GM23338 (cell line): ENCODE results near the gene PRR23A. TPM values are rescaled to one million over a fixed set of nuclear protein-coding genes. Genes with fewer than 3 reads are reported as not detected.

Experiments used
- ATAC-seq: fragments of 200-7000 bp; cut with Tn5 transposase; 3 replicates; pipeline ENCODE4 v1.9.1; 2020
- DNase-seq: peaks from one replicate; pipeline ENCODE4 v3.0.0-alpha.2; 2015; ENCODE audit warnings: low spot score
- H2AFZ ChIP-seq: fragments of 200-600 bp; sonication (generic); 2 replicates; pipeline ENCODE4 v1.8.0; 2016; ENCODE audit warnings: antibody characterized with exemption, mild to moderate bottlenecking, moderate library complexity
- H3F3A ChIP-seq: fragments of 200-600 bp; sonication (generic); replicated peaks from 2 replicates; pipeline ENCODE4 v1.8.0; 2017; ENCODE audit warnings: antibody characterized with exemption, mixed run types, low read depth
- H3K27ac ChIP-seq: fragments of 200-600 bp; sonication (generic); 2 replicates; pipeline ENCODE4 v1.6.1; 2016; ENCODE audit warnings: low read depth
- H3K27me3 ChIP-seq: fragments of 200-600 bp; sonication (generic); 2 replicates; pipeline ENCODE4 v1.8.0; 2016; ENCODE audit warnings: mild to moderate bottlenecking, mixed run types, moderate library complexity; ENCODE audit not compliant: insufficient read depth
- H3K36me3 ChIP-seq: fragments of 200-600 bp; sonication (generic); 2 replicates; pipeline ENCODE4 v1.8.0; 2016; ENCODE audit warnings: mild to moderate bottlenecking; ENCODE audit not compliant: insufficient read depth
- H3K4me1 ChIP-seq: fragments of 200-600 bp; sonication (generic); 2 replicates; pipeline ENCODE4 v1.8.0; 2016; ENCODE audit warnings: mild to moderate bottlenecking, moderate library complexity; ENCODE audit not compliant: insufficient read depth
- H3K4me2 ChIP-seq: fragments of 200-600 bp; sonication (generic); 2 replicates; pipeline ENCODE4 v1.7.1; 2017; ENCODE audit warnings: mixed run types
- H3K4me3 ChIP-seq: fragments of 200-600 bp; sonication (generic); 2 replicates; pipeline ENCODE4 v1.6.1; 2016; ENCODE audit warnings: mixed run types
- H3K79me2 ChIP-seq: fragments of 200-600 bp; sonication (generic); replicated peaks from 2 replicates; pipeline ENCODE4 v1.8.0; 2017; ENCODE audit warnings: mild to moderate bottlenecking; ENCODE audit not compliant: insufficient read depth
- H3K9me2 ChIP-seq: fragments of 200-600 bp; sonication (generic); 2 replicates; pipeline ENCODE4 v1.8.0; 2017; ENCODE audit not compliant: insufficient read depth
- H4K20me1 ChIP-seq: fragments of 200-600 bp; sonication (generic); replicated peaks from 2 replicates; pipeline ENCODE4 v1.8.0; 2017; ENCODE audit warnings: mild to moderate bottlenecking; ENCODE audit not compliant: insufficient read depth
- H3K27ac Mint-ChIP-seq: 2 replicates; pipeline ENCODE4 v1.8.0; 2020; ENCODE audit warnings: inconsistent platforms, mild to moderate bottlenecking, moderate library complexity, mixed read lengths
- H3K27me3 Mint-ChIP-seq: 3 replicates; pipeline ENCODE4 v1.8.0; 2022; ENCODE audit warnings: low read depth, mild to moderate bottlenecking, moderate library complexity, mixed read lengths, inconsistent platforms; ENCODE audit not compliant: insufficient read depth, poor library complexity
- H3K36me3 Mint-ChIP-seq: 3 replicates; pipeline ENCODE4 v1.8.0; 2021; ENCODE audit warnings: low read depth, mild to moderate bottlenecking, inconsistent platforms, moderate library complexity, mixed read lengths
- H3K4me1 Mint-ChIP-seq: 3 replicates; pipeline ENCODE4 v1.8.0; 2020; ENCODE audit warnings: mild to moderate bottlenecking, inconsistent platforms, mixed read lengths
- H3K4me3 Mint-ChIP-seq: 3 replicates; pipeline ENCODE4 v1.8.0; 2021; ENCODE audit warnings: moderate library complexity, mild to moderate bottlenecking, inconsistent platforms, mixed read lengths
- H3K9me3 Mint-ChIP-seq: 3 replicates; pipeline ENCODE4 v1.8.0; 2020; ENCODE audit warnings: moderate library complexity, mild to moderate bottlenecking, inconsistent platforms, mixed read lengths
- CREB1 ChIP-seq: fragments of 250-450 bp; sonication (Bioruptor Pico); IDR thresholded peaks from 2 replicates; pipeline ENCODE4 v1.5.0; 2020; ENCODE audit warnings: low read depth, mild to moderate bottlenecking, moderate library complexity
- EZH2phosphoT487 ChIP-seq: fragments of 200-600 bp; sonication (generic); IDR thresholded peaks from one replicate; pipeline ENCODE4 v1.8.1; 2018; ENCODE audit warnings: antibody characterized with exemption; ENCODE audit not compliant: unreplicated experiment
- JUNB ChIP-seq: IDR thresholded peaks from one replicate; pipeline ENCODE4 v1.6.1; 2016; ENCODE audit warnings: antibody characterized with exemption; ENCODE audit not compliant: unreplicated experiment
- ZNF331 ChIP-seq: fragments of 250-450 bp; sonication (Bioruptor Pico); IDR thresholded peaks from 2 replicates; pipeline ENCODE4 v1.5.0; 2020; ENCODE audit warnings: low read depth, mild to moderate bottlenecking, moderate library complexity
- polyA plus RNA-seq: library from polyadenylated mRNA; unstranded; fragments of >200 nt; fragmentation: Nextera tagmentation; extraction: Ambion mirVana; gene quantifications from 2 replicates; pipeline ENCODE4 v1.2.1, GENCODE V29; 2016
- total RNA-seq: library from RNA; depleted of rRNA; stranded (reverse); fragments of >200 nt; shearing (Covaris generic); gene quantifications from 2 replicates; pipeline ENCODE4 v1.2.3, GENCODE V29; 2014
- TF ChIP-seq, protein P1 (sequence below): IDR thresholded peaks from one replicate; pipeline ENCODE4 v1.6.1; 2018; ENCODE audit warnings: antibody characterized with exemption; ENCODE audit not compliant: unreplicated experiment
- TF ChIP-seq, protein P2 (sequence below), 2 experiments: fragments of 200-600 bp in 1 of 2; sonication (generic) in 1 of 2; conservative IDR thresholded peaks; 2 replicates each; pipeline versions ENCODE4 v1.5.1 to v1.6.1; 2016 to 2017; ENCODE audit warnings: antibody characterized with exemption in 2 of 2, low read depth in 2 of 2, mild to moderate bottlenecking in 2 of 2, moderate library complexity in 1 of 2
- TF ChIP-seq, protein P3 (sequence below): IDR thresholded peaks from 2 replicates; pipeline ENCODE4 v1.6.1; 2016; ENCODE audit warnings: antibody characterized with exemption
- TF ChIP-seq, protein P4 (sequence below): fragments of 250-450 bp; sonication (Bioruptor Pico); IDR thresholded peaks from 2 replicates; pipeline ENCODE4 v1.5.0; 2020; ENCODE audit warnings: mild to moderate bottlenecking, moderate library complexity

The PRR23A gene
- total and polyA plus RNA-seq, 2 experiments from 2014 or later, result not detected

DNA sequence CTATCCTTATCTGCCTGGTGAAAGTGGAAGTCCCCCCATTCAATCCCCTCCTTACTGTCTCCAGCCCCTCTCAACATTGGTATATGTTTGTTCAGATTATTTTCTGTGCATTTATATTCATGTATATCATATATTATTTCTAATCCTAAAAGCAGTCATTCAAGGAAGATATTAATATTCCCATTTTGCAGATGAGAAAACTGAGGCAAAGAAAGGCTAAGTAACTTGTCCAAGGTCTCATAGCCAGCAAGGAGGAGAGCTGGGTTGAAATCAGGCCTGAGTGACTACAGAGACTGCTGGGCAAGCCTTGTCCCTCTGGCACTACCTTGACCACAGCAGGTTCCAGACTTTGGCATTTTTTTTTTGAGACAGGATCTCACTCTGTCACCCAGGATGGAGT, 30.0 kb downstream of the PRR23A start (continued):
- TF ChIP-seq, protein P1, sequence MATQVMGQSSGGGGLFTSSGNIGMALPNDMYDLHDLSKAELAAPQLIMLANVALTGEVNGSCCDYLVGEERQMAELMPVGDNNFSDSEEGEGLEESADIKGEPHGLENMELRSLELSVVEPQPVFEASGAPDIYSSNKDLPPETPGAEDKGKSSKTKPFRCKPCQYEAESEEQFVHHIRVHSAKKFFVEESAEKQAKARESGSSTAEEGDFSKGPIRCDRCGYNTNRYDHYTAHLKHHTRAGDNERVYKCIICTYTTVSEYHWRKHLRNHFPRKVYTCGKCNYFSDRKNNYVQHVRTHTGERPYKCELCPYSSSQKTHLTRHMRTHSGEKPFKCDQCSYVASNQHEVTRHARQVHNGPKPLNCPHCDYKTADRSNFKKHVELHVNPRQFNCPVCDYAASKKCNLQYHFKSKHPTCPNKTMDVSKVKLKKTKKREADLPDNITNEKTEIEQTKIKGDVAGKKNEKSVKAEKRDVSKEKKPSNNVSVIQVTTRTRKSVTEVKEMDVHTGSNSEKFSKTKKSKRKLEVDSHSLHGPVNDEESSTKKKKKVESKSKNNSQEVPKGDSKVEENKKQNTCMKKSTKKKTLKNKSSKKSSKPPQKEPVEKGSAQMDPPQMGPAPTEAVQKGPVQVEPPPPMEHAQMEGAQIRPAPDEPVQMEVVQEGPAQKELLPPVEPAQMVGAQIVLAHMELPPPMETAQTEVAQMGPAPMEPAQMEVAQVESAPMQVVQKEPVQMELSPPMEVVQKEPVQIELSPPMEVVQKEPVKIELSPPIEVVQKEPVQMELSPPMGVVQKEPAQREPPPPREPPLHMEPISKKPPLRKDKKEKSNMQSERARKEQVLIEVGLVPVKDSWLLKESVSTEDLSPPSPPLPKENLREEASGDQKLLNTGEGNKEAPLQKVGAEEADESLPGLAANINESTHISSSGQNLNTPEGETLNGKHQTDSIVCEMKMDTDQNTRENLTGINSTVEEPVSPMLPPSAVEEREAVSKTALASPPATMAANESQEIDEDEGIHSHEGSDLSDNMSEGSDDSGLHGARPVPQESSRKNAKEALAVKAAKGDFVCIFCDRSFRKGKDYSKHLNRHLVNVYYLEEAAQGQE, result no peak
- TF ChIP-seq, protein P2, sequence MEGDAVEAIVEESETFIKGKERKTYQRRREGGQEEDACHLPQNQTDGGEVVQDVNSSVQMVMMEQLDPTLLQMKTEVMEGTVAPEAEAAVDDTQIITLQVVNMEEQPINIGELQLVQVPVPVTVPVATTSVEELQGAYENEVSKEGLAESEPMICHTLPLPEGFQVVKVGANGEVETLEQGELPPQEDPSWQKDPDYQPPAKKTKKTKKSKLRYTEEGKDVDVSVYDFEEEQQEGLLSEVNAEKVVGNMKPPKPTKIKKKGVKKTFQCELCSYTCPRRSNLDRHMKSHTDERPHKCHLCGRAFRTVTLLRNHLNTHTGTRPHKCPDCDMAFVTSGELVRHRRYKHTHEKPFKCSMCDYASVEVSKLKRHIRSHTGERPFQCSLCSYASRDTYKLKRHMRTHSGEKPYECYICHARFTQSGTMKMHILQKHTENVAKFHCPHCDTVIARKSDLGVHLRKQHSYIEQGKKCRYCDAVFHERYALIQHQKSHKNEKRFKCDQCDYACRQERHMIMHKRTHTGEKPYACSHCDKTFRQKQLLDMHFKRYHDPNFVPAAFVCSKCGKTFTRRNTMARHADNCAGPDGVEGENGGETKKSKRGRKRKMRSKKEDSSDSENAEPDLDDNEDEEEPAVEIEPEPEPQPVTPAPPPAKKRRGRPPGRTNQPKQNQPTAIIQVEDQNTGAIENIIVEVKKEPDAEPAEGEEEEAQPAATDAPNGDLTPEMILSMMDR (conservative IDR thresholded peaks at IDR 0.05; ENCODE audit: low read depth in 2 of 2), result no peak
- no peak for TF ChIP-seq EZH2phosphoT487

DNA sequence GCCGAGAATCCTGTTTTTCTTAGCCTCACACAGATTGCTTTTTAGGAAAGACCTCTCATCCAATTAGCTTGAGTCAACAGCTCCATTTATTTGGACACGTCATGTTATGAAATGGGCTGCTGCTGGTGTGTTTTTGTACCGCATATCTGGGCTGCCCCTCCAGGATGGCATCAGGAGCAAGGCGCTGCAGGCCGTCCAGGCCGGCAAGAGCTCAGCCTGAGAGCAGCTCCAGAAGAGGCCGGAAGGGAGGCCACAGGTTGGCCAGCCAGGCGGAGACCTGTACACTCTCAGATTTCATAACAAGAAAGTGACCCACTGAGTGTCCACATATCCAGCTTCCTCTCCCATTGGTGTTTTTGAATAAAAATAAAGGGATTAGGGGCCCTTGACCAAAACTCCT, 30.7 kb downstream of the PRR23A start:
- DNase-seq (no peak), ATAC-seq (no peak)
- Mint-ChIP-seq H3K4me3 (no peak overlapping the region), H3K27ac (no peak overlapping the region), H3K4me1 (no peaks in the 10 kb centered on the region), H3K27me3 (peaks cover 7% of the 10 kb centered on the region), H3K9me3 (no peaks in the 10 kb centered on the region; the same call in 2 of the 3 replicates), H3K36me3 (no peaks in the 10 kb centered on the region; the same call in 2 of the 3 replicates)
- Histone ChIP-seq H3K4me2 (no peak overlapping the region), H3K4me1 (no peaks in the 10 kb centered on the region), H3K27ac (no peak overlapping the region), H4K20me1 (no peaks in the 10 kb centered on the region), H3K36me3 (no peaks in the 10 kb centered on the region), H3K9me2 (no peaks in the 10 kb centered on the region), H3K79me2 (no peaks in the 10 kb centered on the region), H3K27me3 (no peaks in the 10 kb centered on the region), H2AFZ (no peak overlapping the region), H3K4me3 (no peak overlapping the region), H3F3A (no peaks in the 10 kb centered on the region)
- TF ChIP-seq, protein P3, sequence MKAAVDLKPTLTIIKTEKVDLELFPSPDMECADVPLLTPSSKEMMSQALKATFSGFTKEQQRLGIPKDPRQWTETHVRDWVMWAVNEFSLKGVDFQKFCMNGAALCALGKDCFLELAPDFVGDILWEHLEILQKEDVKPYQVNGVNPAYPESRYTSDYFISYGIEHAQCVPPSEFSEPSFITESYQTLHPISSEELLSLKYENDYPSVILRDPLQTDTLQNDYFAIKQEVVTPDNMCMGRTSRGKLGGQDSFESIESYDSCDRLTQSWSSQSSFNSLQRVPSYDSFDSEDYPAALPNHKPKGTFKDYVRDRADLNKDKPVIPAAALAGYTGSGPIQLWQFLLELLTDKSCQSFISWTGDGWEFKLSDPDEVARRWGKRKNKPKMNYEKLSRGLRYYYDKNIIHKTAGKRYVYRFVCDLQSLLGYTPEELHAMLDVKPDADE, result no peak
- TF ChIP-seq CREB1 (CRISPR knock-in tag) (no peak), JUNB (no peak), ZNF331 (CRISPR knock-in tag) (no peak)
- TF ChIP-seq, protein P4, sequence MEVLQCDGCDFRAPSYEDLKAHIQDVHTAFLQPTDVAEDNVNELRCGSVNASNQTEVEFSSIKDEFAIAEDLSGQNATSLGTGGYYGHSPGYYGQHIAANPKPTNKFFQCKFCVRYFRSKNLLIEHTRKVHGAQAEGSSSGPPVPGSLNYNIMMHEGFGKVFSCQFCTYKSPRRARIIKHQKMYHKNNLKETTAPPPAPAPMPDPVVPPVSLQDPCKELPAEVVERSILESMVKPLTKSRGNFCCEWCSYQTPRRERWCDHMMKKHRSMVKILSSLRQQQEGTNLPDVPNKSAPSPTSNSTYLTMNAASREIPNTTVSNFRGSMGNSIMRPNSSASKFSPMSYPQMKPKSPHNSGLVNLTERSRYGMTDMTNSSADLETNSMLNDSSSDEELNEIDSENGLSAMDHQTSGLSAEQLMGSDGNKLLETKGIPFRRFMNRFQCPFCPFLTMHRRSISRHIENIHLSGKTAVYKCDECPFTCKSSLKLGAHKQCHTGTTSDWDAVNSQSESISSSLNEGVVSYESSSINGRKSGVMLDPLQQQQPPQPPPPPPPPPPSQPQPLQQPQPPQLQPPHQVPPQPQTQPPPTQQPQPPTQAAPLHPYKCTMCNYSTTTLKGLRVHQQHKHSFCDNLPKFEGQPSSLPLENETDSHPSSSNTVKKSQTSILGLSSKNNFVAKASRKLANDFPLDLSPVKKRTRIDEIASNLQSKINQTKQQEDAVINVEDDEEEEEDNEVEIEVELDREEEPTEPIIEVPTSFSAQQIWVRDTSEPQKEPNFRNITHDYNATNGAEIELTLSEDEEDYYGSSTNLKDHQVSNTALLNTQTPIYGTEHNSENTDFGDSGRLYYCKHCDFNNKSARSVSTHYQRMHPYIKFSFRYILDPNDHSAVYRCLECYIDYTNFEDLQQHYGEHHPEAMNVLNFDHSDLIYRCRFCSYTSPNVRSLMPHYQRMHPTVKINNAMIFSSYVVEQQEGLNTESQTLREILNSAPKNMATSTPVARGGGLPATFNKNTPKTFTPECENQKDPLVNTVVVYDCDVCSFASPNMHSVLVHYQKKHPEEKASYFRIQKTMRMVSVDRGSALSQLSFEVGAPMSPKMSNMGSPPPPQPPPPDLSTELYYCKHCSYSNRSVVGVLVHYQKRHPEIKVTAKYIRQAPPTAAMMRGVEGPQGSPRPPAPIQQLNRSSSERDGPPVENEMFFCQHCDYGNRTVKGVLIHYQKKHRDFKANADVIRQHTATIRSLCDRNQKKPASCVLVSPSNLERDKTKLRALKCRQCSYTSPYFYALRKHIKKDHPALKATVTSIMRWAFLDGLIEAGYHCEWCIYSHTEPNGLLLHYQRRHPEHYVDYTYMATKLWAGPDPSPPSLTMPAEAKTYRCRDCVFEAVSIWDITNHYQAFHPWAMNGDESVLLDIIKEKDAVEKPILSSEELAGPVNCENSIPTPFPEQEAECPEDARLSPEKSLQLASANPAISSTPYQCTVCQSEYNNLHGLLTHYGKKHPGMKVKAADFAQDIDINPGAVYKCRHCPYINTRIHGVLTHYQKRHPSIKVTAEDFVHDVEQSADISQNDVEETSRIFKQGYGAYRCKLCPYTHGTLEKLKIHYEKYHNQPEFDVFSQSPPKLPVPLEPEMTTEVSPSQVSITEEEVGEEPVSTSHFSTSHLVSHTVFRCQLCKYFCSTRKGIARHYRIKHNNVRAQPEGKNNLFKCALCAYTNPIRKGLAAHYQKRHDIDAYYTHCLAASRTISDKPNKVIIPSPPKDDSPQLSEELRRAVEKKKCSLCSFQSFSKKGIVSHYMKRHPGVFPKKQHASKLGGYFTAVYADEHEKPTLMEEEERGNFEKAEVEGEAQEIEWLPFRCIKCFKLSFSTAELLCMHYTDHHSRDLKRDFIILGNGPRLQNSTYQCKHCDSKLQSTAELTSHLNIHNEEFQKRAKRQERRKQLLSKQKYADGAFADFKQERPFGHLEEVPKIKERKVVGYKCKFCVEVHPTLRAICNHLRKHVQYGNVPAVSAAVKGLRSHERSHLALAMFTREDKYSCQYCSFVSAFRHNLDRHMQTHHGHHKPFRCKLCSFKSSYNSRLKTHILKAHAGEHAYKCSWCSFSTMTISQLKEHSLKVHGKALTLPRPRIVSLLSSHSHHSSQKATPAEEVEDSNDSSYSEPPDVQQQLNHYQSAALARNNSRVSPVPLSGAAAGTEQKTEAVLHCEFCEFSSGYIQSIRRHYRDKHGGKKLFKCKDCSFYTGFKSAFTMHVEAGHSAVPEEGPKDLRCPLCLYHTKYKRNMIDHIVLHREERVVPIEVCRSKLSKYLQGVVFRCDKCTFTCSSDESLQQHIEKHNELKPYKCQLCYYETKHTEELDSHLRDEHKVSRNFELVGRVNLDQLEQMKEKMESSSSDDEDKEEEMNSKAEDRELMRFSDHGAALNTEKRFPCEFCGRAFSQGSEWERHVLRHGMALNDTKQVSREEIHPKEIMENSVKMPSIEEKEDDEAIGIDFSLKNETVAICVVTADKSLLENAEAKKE (CRISPR knock-in tag), result no peak
- TF ChIP-seq, protein P1, result no peak
